ENCODE results near the gene SYT15. TPM values are rescaled to one million over a fixed set of nuclear protein-coding genes. Genes with fewer than 3 reads are reported as not detected.
"Not testable (repeated sequence)": the region's sequence is repeated elsewhere in the genome, so short reads cannot be mapped to it uniquely, and the experiment has no call there.

SYT15 gene
- total RNA-seq, 2 donors from 2014 or later = 1.6 to 7.0 TPM

- H3K4me3 ChIP-seq; DNase-seq (ENCODE audit: low spot score); H3K27ac ChIP-seq; H3K36me3 ChIP-seq; intact Hi-C loops (cut with DNase I); H3K9me3 ChIP-seq; H3K4me1 ChIP-seq (replicated peaks); H3K27me3 ChIP-seq (replicated peaks; ENCODE audit: insufficient read depth): not testable (repeated sequence)
- WGBS = 92% methylated on average over 2 of the region's 4 CpGs
These were observed 5.0 kb upstream of the SYT15 start for GRCh38 chr10:46573884-46574283.

- H3K4me1 ChIP-seq (replicated peaks); intact Hi-C loops (cut with DNase I); H3K27me3 ChIP-seq (replicated peaks; ENCODE audit: insufficient read depth); DNase-seq (ENCODE audit: low spot score); H3K9me3 ChIP-seq; H3K36me3 ChIP-seq; H3K4me3 ChIP-seq; H3K27ac ChIP-seq: not testable (repeated sequence)
- WGBS = 79% methylated on average over 7 of the region's 50 CpGs
These were observed 1.1 kb upstream of the SYT15 start for GRCh38 chr10:46577624-46578473.

DNA sequence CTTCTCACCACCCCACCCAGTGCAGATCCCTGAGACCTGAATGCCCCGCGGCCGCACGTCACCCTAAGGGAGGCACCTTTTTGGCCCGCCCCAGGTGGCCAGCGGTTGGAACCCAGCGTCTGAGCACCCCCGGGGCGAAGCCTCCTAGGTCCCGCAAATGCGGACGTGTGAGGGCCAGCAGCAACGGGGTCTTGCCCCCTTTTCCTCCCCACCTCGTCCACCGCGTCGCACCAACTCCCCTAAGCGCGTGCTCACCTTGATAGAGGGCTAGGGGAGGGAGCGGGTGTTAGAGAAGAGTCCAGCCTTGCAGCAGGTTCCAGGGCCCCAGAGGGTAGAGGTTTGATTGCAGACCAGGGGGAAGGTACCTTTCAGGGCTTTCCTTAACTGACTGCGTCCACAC is 450 bp downstream of the SYT15 start:
- DNase-seq (ENCODE audit: low spot score); H3K36me3 ChIP-seq; H3K4me1 ChIP-seq (replicated peaks); intact Hi-C loops (cut with DNase I); H3K27ac ChIP-seq; H3K4me3 ChIP-seq; H3K9me3 ChIP-seq; H3K27me3 ChIP-seq (replicated peaks; ENCODE audit: insufficient read depth): not testable (repeated sequence)
- no CpG with 5 or more reads among the region's 21 CpGs for WGBS

- H3K9me3 ChIP-seq; H3K27ac ChIP-seq; H3K36me3 ChIP-seq; H3K4me3 ChIP-seq; intact Hi-C loops (cut with DNase I); DNase-seq (ENCODE audit: low spot score); H3K4me1 ChIP-seq (replicated peaks); H3K27me3 ChIP-seq (replicated peaks; ENCODE audit: insufficient read depth): not testable (repeated sequence)
- 97% methylated on average over 8 of the region's 12 CpGs for WGBS
These were observed 3.1 kb downstream of the SYT15 start for GRCh38 chr10:46581997-46582396.

DNA sequence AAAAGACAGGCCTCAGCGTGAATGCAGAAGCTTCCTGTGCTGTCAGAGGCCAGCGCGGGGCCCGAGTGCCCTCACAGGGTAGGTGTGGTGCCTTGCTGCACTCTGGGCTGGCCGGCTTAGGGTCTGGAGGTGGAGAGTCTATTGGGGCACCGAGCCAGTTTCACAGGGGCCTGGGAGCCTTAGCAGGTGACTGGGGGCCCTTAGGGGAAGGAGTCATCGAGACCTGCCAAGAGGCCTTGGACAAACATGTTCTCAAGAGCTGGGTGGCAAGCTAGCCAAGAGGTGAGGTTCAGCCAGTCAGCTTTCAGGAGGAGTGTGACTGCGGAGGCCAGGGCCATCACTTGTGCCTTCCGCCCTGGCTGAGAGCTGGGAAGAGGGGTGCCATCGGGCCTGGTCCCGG is 3.6 kb downstream of the SYT15 start:
- intact Hi-C loops (cut with DNase I); H3K27ac ChIP-seq; H3K4me3 ChIP-seq; H3K9me3 ChIP-seq; H3K27me3 ChIP-seq (replicated peaks; ENCODE audit: insufficient read depth); H3K36me3 ChIP-seq; H3K4me1 ChIP-seq (replicated peaks); DNase-seq (ENCODE audit: low spot score): not testable (repeated sequence)
- WGBS = no CpG with 5 or more reads among the region's 11 CpGs

GRCh38 chr10:46584196-46584595 is 5.3 kb downstream of the SYT15 start:
- DNase-seq (ENCODE audit: low spot score); H3K36me3 ChIP-seq; H3K27ac ChIP-seq; H3K27me3 ChIP-seq (replicated peaks; ENCODE audit: insufficient read depth); H3K9me3 ChIP-seq; H3K4me3 ChIP-seq; H3K4me1 ChIP-seq (replicated peaks); intact Hi-C loops (cut with DNase I): not testable (repeated sequence)
- 97% methylated on average over 4 of the region's 11 CpGs for WGBS

- intact Hi-C loops (cut with DNase I) = not testable (repeated sequence)
- WGBS = no CpG with 5 or more reads among the region's 13 CpGs
These were observed 6.3 kb downstream of the SYT15 start for GRCh38 chr10:46585246-46585645.

GRCh38 chr10:46587546-46587945 is 8.6 kb downstream of the SYT15 start:
- intact Hi-C loops (cut with DNase I); H3K4me3 ChIP-seq; H3K27ac ChIP-seq; H3K4me1 ChIP-seq (replicated peaks); H3K9me3 ChIP-seq; DNase-seq (ENCODE audit: low spot score); H3K27me3 ChIP-seq (replicated peaks; ENCODE audit: insufficient read depth); H3K36me3 ChIP-seq: not testable (repeated sequence)
- whole genome bisulfite sequencing = no CpG with 5 or more reads among the region's 24 CpGs

More at GRCh38 chr10:46585246-46585645, 6.3 kb downstream of the SYT15 start:
- H3K27ac ChIP-seq; H3K9me3 ChIP-seq; H3K4me3 ChIP-seq; H3K27me3 ChIP-seq (replicated peaks; ENCODE audit: insufficient read depth); H3K36me3 ChIP-seq; DNase-seq (ENCODE audit: low spot score); H3K4me1 ChIP-seq (replicated peaks): not testable (repeated sequence)

DNA sequence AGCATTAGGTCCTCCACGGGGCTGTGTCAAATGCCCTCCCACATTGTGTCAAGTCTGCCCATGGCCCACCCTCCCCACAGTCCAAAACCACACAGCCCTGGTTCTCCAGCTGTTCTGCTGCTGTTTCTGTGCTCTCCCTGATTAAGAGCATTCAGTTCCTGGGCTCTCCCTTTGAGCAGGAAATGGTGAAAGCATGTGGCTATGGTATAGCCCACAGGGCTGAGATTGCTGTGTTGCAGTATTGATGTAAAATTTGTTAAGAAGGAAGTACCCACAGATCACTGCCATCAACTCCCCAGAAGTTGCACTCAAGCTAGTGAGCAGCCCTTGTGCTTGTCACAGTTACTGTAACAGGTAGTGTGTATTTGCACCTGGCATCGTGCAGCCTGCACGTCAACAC is 9.3 kb downstream of the SYT15 start:
- no CpG with 5 or more reads among the region's 3 CpGs for WGBS
- H3K4me3 ChIP-seq; intact Hi-C loops (cut with DNase I); DNase-seq (ENCODE audit: low spot score); H3K4me1 ChIP-seq (replicated peaks); H3K27me3 ChIP-seq (replicated peaks; ENCODE audit: insufficient read depth); H3K36me3 ChIP-seq; H3K9me3 ChIP-seq; H3K27ac ChIP-seq: not testable (repeated sequence)

DNA sequence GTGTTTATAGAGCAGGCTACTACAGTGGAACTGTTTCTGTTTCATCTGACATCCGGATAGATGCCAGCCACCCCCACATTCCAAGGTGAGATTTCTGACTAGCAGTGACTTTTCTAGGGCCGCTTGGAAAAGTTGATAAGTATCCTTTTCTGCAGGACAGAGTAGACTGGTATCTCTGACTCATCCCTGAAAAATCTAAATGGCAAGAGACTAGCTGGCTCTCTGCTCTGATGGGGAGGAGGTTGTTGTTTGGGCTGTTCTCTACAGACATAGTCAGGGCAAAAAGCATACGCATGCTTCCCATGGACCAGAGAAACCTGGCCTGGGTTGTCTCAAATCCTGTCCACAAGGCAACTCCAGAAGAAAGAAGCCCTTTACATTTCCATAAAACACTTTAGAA is 10.7 kb downstream of the SYT15 start:
- H3K27ac ChIP-seq; intact Hi-C loops (cut with DNase I); H3K4me1 ChIP-seq (replicated peaks); H3K4me3 ChIP-seq; H3K9me3 ChIP-seq; DNase-seq (ENCODE audit: low spot score); H3K27me3 ChIP-seq (replicated peaks; ENCODE audit: insufficient read depth); H3K36me3 ChIP-seq: not testable (repeated sequence)
- WGBS = no CpG with 5 or more reads among the region's 3 CpGs

DNA sequence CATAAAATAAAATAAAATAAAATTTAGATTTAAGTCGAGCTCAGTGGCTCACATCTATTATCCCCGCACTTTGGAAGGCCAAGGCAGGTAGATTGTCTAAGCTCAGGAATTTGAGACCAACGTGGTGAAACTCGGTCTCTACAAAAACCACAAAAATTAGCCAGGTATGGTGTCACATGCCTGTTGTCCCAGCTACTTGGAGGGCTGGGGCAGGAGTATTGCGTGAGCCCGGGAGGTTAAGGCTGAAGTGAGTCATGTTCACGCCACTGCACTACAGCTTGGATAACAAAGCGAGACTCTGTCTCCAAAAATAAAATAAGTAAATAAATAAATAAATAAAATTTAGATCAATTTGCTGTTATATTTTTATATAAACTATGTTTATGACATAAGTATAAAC is 12.1 kb downstream of the SYT15 start:
- DNase-seq (ENCODE audit: low spot score); H3K4me3 ChIP-seq; H3K36me3 ChIP-seq; H3K4me1 ChIP-seq (replicated peaks); H3K27me3 ChIP-seq (replicated peaks; ENCODE audit: insufficient read depth); H3K27ac ChIP-seq; intact Hi-C loops (cut with DNase I); H3K9me3 ChIP-seq: not testable (repeated sequence)
- no CpG with 5 or more reads among the region's 8 CpGs for WGBS

- H3K4me1 ChIP-seq (replicated peaks); H3K27me3 ChIP-seq (replicated peaks; ENCODE audit: insufficient read depth); intact Hi-C loops (cut with DNase I); H3K36me3 ChIP-seq; H3K9me3 ChIP-seq; H3K4me3 ChIP-seq; H3K27ac ChIP-seq; DNase-seq (ENCODE audit: low spot score): not testable (repeated sequence)
- 97% methylated on average over 13 of the region's 13 CpGs for WGBS
These were observed 14.4 kb downstream of the SYT15 start for GRCh38 chr10:46593307-46593706.

GRCh38 chr10:46594453-46595063 is 15.6 kb downstream of the SYT15 start:
- H3K9me3 ChIP-seq; H3K4me1 ChIP-seq (replicated peaks); DNase-seq (ENCODE audit: low spot score); intact Hi-C loops (cut with DNase I); H3K4me3 ChIP-seq; H3K36me3 ChIP-seq; H3K27ac ChIP-seq; H3K27me3 ChIP-seq (replicated peaks; ENCODE audit: insufficient read depth): not testable (repeated sequence)
- 0% methylated on average over 5 of the region's 6 CpGs for WGBS
